Omental fat pad (tissue), 4 donors: Measurements from ENCODE around the gene RBFOX2. TPM values are rescaled to one million over a fixed set of nuclear protein-coding genes. Genes with fewer than 3 reads are reported as not detected.
"Not testable (repeated sequence)": the region's sequence is repeated elsewhere in the genome, so short reads cannot be mapped to it uniquely, and the experiment has no call there.

Experiments used
- ATAC-seq: fragments of 150-250 bp; one replicate; pipeline ENCODE4 v1.9.1; 2016; ENCODE audit warnings: mild to moderate bottlenecking, moderate library complexity; ENCODE audit not compliant: low FRiP score
- DNase-seq: peaks from one replicate; pipeline ENCODE4 v3.0.0-alpha.2; 2019; ENCODE audit warnings: low spot score
- total RNA-seq, 4 donors: library from RNA; depleted of rRNA; stranded (reverse); fragments of >200 nt; gene quantifications; one replicate each; pipeline ENCODE4 v1.1.0, GENCODE V29; 2016
- TF ChIP-seq, protein P1 (sequence below), 3 donors: fragments of 450-650 bp; IDR thresholded peaks; one replicate each; pipeline ENCODE4 v1.5.1; 2016 to 2017; ENCODE audit warnings: antibody characterized with exemption in 3 of 3, mild to moderate bottlenecking in 3 of 3, moderate library complexity in 2 of 3

The RBFOX2 gene
- total RNA-seq, 4 donors from 2014 or later, result 41.2 to 80.7 (median 60.1) TPM

- DNase-seq (no peak), ATAC-seq (no peak)
- TF ChIP-seq, protein P1, sequence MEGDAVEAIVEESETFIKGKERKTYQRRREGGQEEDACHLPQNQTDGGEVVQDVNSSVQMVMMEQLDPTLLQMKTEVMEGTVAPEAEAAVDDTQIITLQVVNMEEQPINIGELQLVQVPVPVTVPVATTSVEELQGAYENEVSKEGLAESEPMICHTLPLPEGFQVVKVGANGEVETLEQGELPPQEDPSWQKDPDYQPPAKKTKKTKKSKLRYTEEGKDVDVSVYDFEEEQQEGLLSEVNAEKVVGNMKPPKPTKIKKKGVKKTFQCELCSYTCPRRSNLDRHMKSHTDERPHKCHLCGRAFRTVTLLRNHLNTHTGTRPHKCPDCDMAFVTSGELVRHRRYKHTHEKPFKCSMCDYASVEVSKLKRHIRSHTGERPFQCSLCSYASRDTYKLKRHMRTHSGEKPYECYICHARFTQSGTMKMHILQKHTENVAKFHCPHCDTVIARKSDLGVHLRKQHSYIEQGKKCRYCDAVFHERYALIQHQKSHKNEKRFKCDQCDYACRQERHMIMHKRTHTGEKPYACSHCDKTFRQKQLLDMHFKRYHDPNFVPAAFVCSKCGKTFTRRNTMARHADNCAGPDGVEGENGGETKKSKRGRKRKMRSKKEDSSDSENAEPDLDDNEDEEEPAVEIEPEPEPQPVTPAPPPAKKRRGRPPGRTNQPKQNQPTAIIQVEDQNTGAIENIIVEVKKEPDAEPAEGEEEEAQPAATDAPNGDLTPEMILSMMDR (IDR thresholded peaks at IDR 0.05), result no peak
Observed at GRCh38 chr22:35812600-35812999, 216.0 kb downstream of the RBFOX2 start.

DNA sequence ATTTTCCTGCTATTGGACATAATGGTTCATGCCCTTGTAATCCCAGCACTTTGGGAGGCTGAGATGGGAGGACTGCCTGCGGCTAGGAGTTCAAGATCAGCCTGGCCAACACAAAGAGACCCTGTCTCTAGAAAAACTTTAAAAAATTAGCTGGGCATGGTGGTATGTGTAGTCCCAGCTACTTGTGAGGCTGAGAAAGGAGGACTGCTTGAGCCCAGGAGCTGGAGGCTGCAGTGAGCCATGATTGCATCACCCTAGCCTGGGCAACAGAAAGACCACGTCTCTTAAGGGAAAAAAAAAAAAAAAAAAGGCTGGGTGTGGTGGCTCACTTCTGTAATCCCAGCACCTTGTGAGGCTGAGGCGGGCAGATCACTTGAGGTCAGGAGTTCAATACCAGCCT lies 217.0 kb downstream of the RBFOX2 start:
- DNase-seq, result no peak
- TF ChIP-seq, protein P1 (IDR thresholded peaks at IDR 0.05), result no peak
- no peak for ATAC-seq

DNA sequence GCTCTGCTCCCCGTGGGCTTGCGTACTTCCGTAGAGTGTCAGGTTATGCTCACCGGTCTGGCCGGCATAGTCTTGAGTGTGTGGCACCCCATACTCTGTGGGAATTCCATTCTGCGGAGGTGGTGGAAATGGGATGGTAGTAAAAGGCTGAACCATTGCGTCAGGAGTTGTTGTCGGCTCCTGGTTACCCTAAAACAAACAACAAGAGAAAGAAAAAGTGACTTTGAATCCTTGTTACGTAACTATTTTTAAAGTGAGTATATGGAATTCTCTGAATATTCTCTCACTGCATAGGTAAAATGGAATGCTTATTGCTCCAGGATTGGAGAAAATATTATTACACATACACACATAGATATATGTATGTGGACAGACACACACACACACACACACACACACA lies 218.8 kb downstream of the RBFOX2 start:
- DNase-seq (no peak), ATAC-seq (no peak)
- TF ChIP-seq, protein P1 (IDR thresholded peaks at IDR 0.05), result no peak

- TF ChIP-seq, protein P1 (IDR thresholded peaks at IDR 0.05), result no peak
- ATAC-seq, result no peak
- DNase-seq, result no peak
Observed at GRCh38 chr22:35808377-35808776, 220.2 kb downstream of the RBFOX2 start.

GRCh38 chr22:35806668-35807067 lies 222.0 kb downstream of the RBFOX2 start:
- DNase-seq, ATAC-seq: not testable (repeated sequence)

DNA sequence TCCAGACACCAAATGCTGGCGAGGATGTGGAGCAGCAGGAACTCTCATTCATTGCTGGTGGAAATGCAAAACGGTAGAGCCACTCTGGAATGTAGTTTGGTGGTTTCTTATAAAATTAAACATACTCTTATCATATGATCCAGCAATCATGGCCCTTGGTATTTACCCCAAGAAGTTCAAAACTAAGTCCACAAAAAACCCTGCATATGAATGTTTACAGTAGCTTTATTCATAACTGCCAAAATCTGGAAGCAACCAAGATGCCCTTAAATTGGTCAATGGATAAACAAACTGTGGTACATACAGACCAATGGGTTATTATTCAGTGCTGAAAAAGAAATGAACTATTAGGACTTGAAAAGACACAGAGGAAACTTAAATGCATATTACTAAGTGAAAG lies 223.2 kb downstream of the RBFOX2 start:
- TF ChIP-seq, protein P1 (IDR thresholded peaks at IDR 0.05), result no peak
- ATAC-seq, result no peak
- no peak for DNase-seq

GRCh38 chr22:35804421-35804820 lies 224.2 kb downstream of the RBFOX2 start:
- DNase-seq (no peak), ATAC-seq (no peak)
- TF ChIP-seq, protein P1 (IDR thresholded peaks at IDR 0.05), result no peak

- ATAC-seq (no peak), DNase-seq (no peak)
- TF ChIP-seq, protein P1 (IDR thresholded peaks at IDR 0.05), result no peak
Observed at GRCh38 chr22:35802885-35803284, 225.7 kb downstream of the RBFOX2 start.

DNA sequence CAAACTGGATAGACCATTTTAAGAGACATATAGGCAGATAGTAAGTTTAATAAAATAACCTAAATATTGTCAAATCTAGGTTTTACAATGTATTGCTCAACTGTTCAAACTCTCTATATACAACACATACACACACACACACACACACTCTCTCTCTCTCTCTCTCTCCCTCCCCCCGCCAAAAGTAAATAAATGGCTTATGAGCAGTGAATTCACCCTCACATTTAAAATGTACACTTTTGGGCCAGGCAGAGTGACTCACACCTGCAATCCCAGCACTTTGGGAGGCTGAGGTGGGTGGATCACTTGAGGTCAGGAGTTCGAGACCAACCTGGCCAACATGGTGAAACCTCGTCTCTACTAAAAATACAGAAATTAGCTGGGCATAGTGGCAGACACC lies 227.3 kb downstream of the RBFOX2 start:
- DNase-seq, ATAC-seq: not testable (repeated sequence)
